ENCODE measurements around the gene TUBGCP5.
"Not testable (repeated sequence)": the region's sequence is repeated elsewhere in the genome, so short reads cannot be mapped to it uniquely, and the experiment has no call there.

The TUBGCP5 gene

DNA sequence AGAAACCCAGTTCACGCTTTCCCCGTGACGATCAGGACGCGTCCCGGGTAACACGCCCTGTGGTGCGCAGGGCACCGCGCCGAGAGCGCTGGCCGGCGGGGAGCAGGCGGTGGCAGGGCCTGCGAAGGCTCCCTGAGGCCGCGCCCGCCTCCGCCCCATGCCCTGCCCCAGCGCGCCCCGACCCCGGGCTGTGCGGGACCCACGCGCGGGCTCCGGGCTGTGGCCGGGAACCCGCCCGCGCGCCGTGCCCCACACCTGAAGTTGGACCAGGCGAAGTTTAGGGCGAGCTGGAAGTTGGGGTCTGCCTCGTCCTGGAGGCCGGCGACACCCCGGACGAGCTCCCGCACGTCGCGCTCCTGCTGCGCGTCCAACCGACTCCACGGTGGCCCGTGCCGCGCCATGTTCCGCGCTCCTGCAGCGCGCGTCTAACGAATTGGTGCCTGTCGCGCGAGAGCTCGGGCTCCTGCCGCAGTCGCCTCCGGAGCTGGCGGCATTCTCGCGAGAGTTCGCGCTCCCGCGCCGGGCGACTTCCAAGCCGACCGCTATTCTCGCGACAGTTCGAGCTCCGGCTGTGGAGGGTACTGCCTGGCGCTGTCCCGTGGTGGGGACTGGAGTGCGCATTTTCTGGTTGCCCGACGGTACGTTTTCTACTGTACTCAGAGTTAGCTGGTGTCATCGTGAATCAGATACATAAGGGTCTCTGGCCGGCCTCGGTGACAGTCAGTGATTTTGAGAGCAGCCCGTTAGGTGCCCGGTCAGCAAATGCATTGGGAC, at the start of gene TUBGCP5:
TSS of gene TUBGCP5 (minus strand) at position 427 of the 774 bp plus-strand sequence. CDS start at position 401, 26 bp downstream.
- DNase-seq (ENCODE audit: low read depth): peak; percentile 96

DNA sequence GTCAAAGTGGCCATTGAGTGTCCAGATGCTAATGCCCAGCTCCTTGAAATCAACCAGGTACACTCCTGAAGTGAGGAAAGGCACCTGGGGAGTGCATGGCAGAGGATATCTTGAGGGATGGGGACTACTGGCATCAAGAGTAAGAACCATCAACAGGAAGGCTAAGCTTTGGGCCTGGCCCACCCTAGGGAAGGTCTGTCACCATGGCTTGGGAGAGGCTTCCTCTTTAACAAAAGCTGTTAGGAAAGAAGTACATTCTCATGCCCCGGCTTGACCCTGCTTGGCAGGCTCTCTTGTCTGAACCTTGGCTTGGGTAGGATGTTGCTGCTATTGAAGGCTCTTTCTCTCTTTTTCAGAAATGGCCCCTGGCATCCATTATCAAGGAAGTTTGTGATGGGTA, 43.7 kb upstream of the TUBGCP5 start:
- DNase-seq (ENCODE audit: low read depth): no peak

DNA sequence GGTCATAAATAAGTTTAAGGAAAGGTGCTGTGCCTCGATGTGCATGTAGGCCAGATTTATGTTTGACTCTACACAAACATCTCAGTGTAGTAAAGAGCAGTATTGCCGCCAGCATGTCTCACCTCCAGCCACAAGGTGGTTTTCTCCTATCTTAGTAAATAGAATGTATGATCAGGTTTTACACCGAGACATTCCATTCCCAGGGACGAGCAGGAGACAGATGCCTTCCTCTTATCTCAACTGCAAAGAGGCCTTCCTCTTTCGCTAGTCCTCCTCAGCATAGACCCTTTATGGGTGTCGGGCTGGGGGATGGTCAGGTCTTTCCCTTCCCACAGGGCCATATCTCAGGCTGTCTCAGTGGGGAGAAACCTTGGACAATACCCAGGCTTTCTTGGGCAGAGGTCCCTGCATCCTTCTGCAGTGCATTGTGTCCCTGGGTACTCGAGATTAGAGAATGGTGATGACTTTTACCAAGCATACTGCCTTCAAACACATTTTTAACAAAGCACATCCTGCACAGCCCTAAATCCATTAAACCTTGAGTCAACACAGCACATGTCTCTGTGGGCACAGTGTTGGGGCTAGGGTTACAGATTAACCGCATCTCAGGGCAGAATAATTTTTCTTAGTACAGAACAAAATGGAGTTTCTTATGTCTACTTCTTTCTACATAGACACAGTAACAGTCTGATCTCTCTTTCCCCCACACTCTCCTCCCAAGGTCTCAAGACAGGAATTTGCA, 42.8 kb upstream of the TUBGCP5 start:
- not testable (repeated sequence) for DNase-seq (ENCODE audit: low read depth)

DNA sequence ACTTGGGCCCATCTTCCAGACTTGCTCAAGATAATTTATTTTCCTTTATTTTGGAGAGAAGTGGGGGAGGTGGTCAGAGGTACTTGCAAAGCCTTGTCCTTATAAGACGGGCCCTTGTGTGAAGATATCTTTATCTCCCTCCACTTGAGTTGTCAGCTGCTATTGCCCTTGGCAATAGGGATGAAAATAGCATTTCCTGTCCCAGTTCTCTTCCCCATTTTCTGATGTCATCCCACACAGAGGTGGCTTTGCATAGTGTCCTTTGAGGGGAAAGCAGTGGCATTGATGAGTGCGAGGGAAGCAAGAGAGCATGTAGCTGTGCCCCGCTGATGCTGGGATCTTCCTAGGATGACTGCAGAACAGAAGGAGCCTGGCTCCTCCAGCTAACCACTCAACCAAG, 41.9 kb upstream of the TUBGCP5 start:
- no peak for DNase-seq (ENCODE audit: low read depth)

DNA sequence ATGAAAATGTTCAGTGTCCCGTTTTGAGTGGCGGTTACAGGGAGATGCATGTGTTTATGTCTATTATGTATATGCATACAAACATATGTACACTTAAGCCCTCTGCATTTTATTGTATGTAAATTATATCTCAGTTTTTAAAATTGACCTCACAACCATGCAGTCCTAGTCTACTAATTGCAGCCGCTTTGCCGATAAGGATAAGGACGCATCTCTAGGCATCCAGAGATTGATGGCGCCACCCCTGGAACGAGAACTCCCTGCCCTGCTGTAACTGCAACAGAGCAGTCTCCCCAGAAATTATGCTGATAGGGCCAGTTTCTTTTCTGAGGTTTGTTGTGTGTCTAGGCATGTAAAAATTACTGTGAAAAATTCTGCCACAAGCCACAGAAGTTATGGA, 40.4 kb upstream of the TUBGCP5 start:
- no peak for DNase-seq (ENCODE audit: low read depth)

DNA sequence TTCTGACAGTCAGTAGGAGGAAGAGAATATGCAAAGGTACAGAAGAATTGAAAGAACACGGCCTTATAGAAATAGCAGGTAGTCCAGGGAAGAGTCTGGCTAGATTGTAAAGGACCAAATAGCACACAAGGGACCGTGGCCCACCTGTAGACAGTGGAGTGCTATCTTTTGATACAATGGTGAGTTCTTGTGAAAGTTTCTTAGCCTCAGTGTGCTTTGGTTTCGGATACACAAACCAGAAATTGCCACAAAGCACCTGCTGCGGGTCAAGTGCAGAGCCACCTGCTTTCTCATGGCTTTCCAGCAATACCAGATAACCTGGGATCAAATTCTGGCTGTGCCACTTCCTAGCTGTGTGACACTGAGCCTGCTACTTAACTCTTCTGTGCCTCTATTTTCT, 36.6 kb upstream of the TUBGCP5 start:
- no peak for DNase-seq (ENCODE audit: low read depth)

DNA sequence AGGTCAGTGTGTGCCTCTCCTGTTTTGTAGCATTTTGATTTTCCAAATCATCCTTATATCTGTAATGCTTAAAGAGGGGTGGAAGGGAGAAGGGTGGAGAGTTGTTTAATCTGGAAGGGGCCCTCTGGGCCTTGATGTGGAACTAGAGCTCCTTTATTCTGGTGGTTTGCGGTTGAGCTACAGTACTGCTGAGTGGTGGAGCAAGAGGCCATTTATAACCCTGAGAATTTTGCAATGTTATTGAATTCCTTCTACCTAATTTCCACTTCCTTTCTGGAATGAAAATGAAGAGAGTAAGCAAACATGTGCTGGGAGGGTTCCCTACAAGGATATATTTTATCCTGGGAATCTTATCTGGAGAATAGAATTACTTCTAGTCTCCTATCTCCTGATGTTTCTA, 35.3 kb upstream of the TUBGCP5 start:
- no peak for DNase-seq (ENCODE audit: low read depth)

DNA sequence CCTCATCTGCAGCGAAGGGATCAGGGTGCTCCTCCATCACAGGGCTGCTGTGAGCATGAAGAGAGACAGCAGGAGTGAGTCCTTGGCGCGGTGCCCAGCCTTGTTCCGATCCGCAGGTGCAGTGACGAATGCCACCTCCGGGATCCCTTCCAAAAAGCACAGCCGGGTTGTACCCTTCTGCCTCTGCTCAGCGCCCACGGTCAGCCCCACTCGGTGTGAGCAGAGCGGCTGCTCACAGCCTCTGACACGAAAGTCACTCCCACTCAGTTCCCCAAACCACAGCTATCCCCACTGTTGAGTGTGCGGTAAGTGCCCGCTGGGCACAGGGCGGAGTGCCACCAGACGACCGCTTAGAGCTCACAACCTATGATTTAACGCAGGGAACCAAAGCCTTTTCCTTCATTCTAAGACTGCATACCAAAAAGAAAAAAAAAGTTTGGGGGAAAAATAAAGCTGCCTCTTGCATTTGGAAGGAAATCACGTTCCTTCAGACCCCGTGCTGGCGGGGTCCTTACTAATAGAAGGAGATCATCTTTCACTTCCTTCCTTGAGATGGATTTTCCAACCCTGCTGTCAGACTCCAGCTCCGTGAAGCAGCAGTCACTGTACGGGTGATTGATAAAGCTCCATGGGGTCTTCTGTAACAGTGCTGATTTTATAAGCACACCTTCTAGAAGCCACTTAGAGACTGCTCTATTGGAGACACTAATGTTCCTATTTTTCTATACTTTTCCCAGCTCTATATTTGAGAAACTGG, 34.7 kb upstream of the TUBGCP5 start:
- no peak for DNase-seq (ENCODE audit: low read depth)

DNA sequence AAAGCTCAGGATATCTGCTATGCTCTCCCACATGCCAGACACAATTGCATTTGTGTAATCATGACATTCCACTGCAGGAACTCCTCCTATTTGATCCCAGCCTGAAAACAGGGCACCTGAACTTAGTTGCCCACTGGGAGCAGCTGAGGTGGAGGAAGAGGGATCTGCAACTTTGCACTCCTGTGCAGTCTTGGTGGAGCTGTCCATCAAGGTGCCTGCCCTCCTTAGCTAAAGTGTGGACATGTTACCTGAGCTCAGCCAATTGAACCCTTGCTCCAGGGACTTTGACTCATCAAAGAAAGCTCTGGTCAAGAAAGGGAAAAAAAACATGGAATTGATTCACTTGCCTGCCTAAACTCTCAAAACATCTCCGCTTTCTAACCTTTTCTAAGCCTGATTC, 33.3 kb upstream of the TUBGCP5 start:
- DNase-seq (ENCODE audit: low read depth): no peak

DNA sequence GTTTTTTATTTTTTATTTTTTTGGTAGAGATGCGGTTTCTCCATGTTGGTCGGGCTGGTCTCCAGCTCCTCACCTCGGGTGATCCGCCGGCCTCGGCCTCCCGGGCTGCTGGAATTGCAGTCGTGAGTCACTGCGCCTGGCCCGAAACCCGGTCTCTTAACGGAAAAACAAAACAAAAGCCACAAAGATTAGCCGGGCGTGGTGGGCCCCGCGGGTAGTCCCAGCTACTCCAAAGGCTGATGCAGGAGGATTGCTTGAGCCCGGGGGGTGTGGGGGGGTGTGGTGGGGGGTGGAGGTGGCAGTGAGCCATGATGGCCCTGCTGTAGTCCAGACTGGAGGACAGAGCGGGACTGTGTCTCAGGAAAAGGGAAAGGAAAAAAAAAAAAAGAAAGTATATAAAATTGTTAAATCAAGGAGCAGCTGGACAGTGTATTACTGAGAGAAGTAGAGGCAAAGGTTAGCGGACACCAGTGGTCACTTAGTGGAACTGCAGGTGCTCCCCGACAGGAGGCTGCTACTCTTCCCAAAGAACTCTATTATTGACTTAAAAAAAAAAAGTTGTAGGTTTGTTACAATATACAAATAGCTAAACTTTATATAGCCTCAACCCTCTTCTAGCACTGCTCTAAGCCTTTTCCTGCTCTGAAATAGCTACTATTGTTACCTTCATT, 30.3 kb upstream of the TUBGCP5 start:
- DNase-seq (ENCODE audit: low read depth): no peak

DNA sequence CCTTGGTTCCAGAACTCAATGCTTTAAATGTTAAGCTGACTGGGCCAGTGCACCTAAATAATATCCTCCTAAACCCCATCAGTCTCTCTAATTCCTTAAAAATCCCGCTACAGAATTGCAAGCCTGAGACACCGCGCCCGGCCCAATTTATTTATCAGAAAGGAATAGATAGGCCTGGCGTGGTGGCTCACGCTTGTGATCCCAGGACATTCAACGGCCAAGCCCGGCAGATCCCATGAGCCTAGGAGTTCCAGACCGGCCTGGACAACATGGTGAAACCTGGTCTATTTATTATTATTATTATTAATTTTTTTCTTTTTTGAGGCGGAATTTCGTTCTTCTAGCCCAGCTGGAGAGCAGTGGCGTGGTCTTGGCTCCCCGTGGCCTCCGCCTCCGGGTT, 28.0 kb upstream of the TUBGCP5 start:
- DNase-seq (ENCODE audit: low read depth): no peak

DNA sequence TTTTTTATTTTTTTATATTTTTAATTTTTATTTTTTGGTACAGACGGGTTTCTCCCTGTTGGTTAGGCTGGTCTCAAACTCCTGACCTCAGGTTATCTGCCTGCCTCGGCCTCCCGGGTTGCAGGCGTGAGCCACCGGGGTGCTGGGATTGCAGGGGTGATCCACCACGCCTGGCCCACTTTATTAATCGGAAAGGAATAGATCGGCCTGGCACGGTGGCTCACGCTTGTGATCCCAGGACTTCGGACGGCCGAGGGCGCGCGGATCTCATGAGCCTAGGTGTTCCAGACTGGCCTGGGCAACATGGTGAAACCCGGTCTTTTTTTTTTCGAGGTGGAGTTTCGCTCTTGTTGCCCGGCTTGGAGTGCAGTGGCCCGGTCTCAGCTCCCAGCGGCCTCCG, 26.5 kb upstream of the TUBGCP5 start:
- no peak for DNase-seq (ENCODE audit: low read depth)

DNA sequence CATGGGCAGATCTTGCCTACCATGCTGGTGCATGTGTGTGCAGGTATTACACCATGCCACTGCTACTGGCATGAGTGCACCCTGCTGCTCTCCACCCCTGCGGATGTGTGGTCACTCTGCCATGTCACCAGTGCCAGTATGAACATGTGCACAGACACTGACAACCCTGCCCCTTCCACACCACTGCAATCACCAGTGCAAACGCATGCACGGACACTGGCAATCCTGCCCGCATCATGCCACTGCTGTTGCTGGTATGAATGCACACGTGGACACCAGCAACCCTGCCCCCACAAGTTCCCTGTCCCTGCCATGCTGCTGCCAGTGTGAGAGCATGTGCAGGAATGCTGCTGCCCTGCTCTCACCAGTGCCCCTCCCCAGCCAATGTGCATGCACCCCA, 24.8 kb upstream of the TUBGCP5 start:
- DNase-seq (ENCODE audit: low read depth): no peak

DNA sequence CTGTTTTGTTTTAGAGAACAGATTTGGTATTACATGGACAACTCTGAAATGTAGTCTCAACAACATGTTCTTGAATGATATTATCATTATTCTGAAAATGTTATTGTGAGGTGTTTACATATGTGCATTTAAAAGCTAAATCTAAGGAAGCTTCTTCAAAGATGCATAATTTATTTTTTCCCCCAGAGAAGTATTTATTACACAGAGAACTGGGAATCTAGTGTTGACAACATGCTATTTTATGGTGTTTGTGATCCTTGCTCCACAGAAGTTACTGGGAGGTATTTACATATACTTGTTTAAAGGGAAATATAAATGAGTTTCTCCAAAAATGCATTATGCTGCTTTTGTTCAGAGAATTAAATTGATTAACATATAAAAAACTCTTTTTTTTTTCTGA, 18.3 kb upstream of the TUBGCP5 start:
- DNase-seq (ENCODE audit: low read depth): no peak

DNA sequence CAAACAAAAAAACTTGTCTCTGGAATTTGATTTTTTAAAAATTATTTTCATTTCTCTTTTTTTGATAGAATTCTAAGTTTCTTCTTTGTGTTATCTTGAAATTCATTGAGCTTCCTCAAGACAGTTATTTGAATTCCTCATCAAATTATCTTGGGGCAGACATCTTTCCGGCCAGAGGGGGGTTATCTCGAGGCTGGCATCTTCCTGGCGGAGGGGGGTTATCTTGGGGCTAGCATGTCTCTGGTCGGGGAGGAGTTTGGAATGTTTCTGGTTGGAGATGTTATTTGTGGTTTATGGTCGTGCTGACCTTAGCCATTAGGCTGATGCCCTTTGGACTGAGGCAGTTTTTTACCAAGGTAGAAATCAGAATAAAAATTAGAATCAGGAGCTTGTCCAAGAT, 15.9 kb upstream of the TUBGCP5 start:
- DNase-seq (ENCODE audit: low read depth): no peak

DNA sequence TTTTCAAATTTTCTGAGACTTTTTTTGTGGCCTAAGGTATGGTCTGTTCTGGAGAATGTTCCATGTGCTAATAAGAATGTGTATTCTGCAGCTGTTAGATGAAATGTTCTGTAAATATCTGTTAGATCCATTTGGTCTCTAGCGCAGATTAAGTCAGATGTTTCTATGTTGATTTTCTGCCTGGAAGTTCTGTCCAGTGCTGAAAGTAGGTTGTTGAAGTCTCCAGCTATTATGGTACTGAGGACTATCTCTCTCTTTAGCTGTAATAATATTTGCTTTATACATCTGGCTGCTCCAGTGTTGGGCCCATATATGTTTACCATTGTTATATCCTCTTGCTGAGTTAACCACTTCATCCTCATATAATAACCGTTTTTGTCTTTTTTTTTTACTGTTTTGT, 13.2 kb upstream of the TUBGCP5 start:
- no peak for DNase-seq (ENCODE audit: low read depth)

DNA sequence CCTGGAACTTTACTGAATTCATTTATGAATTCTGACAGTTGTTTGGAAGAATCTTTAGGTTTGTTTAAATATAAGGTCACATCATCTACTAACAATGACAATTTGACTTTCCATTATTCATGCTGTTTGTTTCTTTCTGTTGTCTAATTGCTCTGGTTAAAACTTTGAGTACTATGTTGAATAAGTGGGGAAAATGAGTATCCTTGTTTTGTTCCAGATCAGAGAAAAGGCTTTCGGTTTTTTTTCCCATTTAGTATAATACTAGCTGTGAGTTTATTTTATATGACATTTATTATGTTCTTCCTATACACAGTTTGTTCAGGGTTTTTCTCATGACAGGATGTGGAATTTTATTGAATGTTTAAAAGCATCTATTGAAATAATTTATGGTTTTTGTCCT, 11.3 kb upstream of the TUBGCP5 start:
- DNase-seq (ENCODE audit: low read depth): no peak

DNA sequence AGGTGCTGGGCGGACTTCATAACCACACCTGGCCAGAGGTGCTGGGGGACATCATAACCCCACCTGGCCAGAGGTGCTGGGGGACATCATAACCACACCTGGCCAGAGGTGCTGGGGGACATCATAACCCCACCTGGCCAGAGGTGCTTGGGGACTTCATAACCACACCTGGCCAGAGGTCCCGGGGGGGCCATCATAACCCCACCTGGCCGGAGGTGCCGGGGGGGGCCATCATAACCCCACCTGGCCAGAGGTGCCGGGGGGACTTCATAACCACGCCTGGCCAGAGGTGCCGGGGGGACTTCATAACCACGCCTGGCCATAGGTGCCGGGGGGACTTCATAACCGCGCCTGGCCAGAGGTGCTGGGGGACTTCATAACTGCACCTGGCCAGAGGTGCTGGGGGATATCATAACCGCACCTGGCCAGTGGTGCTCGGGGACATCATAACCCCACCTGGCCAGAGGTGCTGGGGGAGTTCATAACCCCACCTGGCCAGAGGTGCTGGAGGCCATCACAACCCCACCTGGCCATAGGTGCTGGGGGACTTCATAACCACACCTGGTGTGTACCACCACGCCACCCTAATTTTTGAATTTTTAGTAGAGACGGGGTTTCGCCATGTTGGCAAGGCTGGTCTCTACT, 10.7 kb upstream of the TUBGCP5 start:
- no peak for DNase-seq (ENCODE audit: low read depth)

DNA sequence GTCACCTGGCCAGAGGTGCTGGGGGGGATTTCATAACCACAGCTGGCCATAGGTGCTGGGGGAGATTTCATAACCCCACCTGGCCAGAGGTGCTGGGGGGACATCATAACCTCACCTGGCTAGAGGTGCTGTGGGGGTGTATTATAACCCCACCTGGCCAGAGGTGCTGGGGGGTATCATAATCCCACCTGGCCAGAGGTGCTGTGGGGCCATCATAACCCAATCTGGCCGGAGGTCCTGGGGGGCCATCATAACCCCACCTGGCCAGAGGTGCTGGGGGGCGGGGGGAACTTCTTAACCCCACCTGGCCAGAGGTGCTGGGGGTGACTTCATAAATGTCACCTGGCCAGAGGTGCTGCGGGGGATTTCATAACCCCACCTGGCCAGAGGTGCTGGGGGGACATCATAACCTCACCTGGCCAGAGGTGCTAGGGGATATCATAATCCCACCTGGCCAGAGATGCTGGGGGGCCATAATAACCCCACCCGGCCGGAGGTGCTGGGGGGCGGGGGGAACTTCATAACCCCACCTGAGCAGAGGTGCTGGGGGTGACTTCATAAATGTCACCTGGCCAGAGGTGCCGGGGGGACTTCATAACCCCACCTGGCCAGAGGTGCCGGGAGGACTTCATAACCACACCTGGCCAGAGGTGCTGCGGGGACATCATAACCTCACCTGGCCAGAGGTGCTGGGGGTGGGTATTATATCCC, 9.4 kb upstream of the TUBGCP5 start:
- not testable (repeated sequence) for DNase-seq (ENCODE audit: low read depth)

DNA sequence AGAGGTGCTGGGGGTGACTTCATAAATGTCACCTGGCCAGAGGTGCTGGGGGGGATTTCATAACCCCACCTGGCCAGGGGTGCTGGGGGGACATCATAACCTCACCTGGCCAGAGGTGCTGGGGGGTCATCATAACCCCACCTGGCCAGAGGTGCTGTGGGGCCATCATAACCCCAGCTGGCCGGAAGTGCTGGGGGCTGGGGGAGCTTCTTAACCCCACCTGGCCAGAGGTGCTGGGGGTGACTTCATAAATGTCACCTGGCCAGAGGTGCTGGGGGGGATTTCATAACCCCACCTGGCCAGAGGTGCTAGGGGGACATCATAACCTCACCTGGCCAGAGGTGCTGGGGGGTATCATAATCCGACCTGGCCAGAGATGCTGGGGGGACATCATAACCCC, 4.6 kb upstream of the TUBGCP5 start:
- DNase-seq (ENCODE audit: low read depth): not testable (repeated sequence)

DNA sequence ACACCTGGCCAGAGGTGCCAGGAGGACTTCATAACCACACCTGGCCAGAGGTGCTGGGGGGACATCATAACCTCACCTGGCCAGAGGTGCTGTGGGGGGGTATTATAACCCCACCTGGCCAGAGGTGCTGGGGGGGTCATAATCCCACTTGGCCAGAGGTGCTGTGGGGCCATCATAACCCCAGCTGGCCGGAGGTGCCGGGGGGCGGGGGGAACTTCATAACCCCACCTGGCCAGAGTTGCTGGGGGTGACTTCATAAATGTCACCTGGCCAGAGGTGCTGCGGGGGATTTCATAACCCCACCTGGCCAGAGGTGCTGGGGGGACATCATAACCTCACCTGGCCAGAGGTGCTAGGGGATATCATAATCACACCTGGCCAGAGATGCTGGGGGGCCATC, 4.2 kb upstream of the TUBGCP5 start:
- not testable (repeated sequence) for DNase-seq (ENCODE audit: low read depth)
